HG03045 (cell line): Measurements from ENCODE around the gene DGCR8.

Source experiments
- ATAC-seq: cut with Tn5 transposase; IDR thresholded peaks from one replicate; pipeline ENCODE4 v1.9.1; 2021; ENCODE audit warnings: mild to moderate bottlenecking, moderate library complexity; ENCODE audit not compliant: unreplicated experiment

Gene DGCR8

GRCh38 chr22:20079745-20080444 lies at the start of gene DGCR8:
Gene DGCR8, plus strand, starts transcription at chr22:20080241. Its CDS starts 5,723 bp downstream, at chr22:20085964.
- ATAC-seq, result peak; percentile 81

DNA sequence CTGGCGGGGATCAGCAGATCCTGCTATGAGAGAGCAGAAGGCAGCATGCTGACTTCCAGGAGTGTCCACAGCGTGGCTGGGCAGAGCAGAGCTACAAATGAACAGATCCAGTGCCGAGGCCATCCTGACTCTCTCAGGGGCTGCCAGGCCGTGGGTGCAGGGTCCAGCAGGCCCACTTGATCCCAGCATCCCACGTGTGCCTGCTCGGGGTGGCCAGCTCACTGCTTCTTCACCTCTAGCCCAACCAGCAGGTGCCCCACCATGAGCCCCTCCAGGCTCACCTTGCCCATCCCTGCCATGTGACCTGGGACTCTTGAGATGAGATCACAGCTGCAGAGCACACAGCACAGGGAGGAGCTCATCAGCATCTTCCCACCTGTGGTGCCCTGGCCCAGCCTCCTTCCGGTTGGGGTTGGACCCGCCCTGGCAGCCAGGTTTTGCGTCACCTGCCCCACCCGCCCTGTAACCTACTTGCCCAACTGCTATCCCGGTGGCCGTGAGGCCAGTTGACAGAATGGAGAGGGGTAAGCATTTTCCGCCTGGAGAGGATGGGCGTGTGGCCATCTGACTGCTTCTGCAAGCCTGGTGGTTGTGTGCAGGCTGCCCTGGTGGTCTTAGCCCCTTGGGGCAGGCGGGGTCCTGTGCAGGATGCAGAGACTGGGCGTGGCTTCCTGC lies 48.2 kb upstream of the DGCR8 start:
- no peak for ATAC-seq

GRCh38 chr22:20032407-20032991 lies 47.5 kb upstream of the DGCR8 start:
- ATAC-seq, result no peak

- ATAC-seq, result no peak
Observed at GRCh38 chr22:20033045-20033706, 46.9 kb upstream of the DGCR8 start.

DNA sequence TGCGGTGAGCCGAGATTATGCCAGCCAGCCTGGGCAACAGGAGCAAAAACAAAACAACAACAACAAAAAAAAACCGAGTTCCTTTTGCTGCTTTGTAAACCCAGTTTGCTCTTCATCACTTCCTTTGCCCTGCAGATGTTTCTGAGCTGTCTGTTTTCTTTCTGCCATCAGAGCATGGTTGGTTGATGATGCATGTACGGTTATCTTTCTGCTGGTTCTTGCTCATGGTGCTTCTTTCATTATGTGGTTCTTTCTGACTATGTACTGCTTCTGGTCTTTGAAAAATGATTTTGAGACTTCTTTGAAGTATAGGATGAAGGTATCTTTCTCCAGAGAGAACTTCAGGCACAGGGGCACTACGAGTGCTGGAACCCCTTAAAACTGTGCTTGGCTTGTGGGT lies 45.9 kb upstream of the DGCR8 start:
- ATAC-seq, result no peak

GRCh38 chr22:20035375-20036083 lies 44.5 kb upstream of the DGCR8 start:
- no peak for ATAC-seq

DNA sequence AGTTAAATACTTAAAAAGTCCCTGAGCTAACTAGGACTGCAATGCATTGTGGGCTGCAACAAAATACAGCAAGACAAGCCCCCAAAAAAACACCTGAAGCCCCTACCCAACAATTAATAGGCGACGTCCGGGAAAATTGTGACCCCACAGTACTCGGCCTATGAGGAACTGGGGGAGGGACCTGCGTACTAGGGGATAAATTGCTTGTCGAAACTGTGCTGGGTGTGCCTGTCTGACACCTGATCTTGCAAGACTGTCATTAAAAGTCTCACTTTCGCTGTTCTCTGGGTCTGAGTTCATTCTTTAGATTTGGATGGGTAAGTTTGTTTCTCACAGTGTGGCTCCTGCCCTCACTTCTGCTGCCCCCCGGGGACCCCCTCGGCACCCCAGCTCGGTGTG lies 44.0 kb upstream of the DGCR8 start:
- no peak for ATAC-seq

GRCh38 chr22:20036535-20037392 lies 43.3 kb upstream of the DGCR8 start:
- ATAC-seq, result no peak

- no peak for ATAC-seq
Observed at GRCh38 chr22:20037419-20037818, 42.6 kb upstream of the DGCR8 start.

DNA sequence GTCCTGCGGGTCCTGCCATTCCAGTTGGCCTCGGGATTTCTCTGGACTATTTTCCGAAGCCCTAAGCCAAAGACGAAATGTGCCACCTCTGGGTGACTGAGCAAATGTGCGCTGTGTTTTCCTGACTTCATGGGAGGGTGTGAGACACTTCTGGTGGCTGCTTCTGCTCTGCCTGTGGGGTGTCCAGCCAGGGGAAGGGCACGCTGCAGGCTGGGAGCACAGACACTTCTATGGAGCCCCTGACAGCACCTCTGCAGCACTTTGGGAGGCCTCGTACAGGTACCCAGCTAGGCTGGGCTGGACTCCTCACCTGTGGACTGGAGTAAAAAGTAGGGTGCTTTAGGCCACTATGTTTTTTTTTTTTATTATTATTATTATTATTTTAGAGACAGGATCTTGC lies 41.5 kb upstream of the DGCR8 start:
- ATAC-seq, result no peak

DNA sequence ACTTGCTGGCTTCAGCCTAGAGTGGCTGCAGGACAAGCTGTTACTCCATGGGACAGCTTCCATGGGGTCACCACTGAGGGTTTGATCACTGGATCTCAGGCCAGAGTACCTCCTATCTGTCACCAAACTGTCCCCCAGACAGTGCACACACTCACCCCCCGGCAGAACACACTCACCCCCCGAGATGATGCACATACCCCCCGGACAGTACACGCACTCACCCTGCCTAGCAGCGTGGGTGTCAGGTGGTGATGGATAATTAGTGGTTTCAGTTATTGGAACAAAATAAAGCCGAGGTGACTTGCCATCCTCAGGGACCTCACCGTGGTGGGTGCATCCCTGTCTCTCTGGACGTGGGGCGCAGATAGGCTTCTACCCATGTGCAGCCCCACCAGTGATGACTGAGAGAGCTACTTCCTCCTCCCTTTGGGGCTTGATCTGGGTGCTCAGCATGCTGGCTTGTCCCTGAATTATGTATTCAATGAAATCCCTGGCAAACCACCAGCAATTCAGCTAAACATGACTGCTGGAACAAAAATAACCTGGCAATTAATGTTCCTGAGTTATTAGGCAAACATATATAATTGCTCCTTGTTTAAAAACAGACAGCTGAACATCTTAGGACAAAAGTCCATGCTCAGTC lies 40.2 kb upstream of the DGCR8 start:
- ATAC-seq, result no peak

DNA sequence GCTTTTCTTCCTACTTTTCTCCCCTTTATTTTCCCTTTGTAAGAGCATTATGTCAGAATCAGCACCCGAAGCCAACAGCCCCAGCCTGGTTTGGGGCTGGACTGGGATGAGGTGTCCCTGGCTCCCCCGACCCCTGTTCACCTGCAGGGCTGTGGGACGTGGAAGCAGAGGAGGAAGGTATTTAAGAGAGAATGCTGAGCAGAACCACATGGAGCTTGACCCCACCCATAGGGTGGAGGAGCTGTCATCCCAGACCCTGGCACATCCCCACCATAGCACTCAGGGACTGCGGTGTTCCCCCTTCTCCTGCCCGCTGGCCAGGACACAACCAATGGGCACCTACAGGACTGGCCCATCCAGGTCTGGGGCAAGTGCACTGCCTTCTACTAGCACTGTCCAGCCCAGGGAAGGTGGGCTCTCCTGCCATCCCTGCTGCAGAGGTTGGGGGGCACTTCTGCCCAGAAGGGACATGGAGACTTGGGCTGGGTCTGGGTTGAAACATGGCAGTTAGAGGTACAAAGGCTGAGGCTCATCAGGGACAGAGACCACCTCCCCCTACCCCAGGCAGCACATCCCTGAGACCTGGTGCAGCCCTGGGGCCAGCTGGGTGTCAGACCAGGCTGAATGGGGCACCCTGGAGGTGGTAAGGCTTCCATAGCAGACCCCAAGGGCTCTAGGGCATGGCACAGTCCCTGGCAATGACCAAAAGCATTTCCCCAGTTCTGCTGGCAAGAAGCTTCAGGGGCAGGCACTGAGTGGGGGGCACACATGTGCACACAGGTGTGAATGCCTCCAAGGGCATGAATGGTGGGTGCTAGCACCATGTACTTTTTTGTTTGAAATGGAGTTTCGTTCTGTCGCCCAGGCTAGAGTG lies 39.5 kb upstream of the DGCR8 start:
- no peak for ATAC-seq

- no peak for ATAC-seq
Observed at GRCh38 chr22:20043057-20043996, 36.7 kb upstream of the DGCR8 start.

GRCh38 chr22:20043997-20044342 lies 36.1 kb upstream of the DGCR8 start:
- ATAC-seq, result no peak

- no peak for ATAC-seq
Observed at GRCh38 chr22:20044495-20045151, 35.4 kb upstream of the DGCR8 start.

DNA sequence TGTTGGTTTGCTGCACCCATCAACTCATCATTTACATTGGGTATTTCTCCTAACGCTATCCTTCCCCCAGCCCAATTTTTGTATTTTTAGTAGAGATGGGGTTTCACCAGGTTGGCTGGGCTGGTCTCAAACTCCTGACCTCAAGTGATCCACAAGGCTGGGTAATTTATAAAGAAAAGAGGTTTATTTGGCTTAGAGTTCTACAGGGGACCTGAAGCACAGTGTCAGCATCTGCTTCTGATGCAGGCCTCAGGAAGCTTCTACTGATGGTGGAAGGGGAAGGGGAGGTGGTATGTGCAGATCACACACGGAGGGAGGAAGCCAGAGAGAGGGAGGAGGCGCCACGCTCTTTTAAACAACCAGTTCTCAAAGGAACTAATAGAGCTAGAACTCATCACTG lies 33.3 kb upstream of the DGCR8 start:
- no peak for ATAC-seq

GRCh38 chr22:20051927-20052308 lies 28.1 kb upstream of the DGCR8 start:
- ATAC-seq, result no peak
